Caco-2 (cell line): ENCODE data around the gene PRMT2. TPM values are rescaled to one million over a fixed set of nuclear protein-coding genes. Genes with fewer than 3 reads are reported as not detected.

Experiments
- BruUV-seq: library from RNA; stranded (reverse); fragments of 400-500 nt; replicated peaks from 2 replicates; lab custom pipeline; 2021; lab: Mats Ljungman, UMichigan
- CTCF ChIA-PET: fragments of 300-600 bp; sonication (Branson Sonifier 250); formaldehyde crosslinking; loops from one replicate; lab custom pipeline; 2022; ENCODE audit warnings: antibody characterized with exemption; lab: Charles Lee
- POLR2A ChIA-PET: fragments of 300-600 bp; sonication (Branson Sonifier 250); formaldehyde crosslinking; loops from one replicate; lab custom pipeline; 2022; ENCODE audit warnings: antibody characterized with exemption; lab: Charles Lee
- DNase-seq, 2 experiments: peaks; one replicate each; pipeline versions ENCODE4 v3.0.0 to v3.0.0-alpha.2; 2020 to 2022
- H3K27me3 ChIP-seq: replicated peaks from 2 replicates; pipeline ENCODE4 v1.6.0; 2011; ENCODE audit warnings: low read length; ENCODE audit not compliant: control insufficient read depth, insufficient read depth
- H3K36me3 ChIP-seq: 2 replicates; pipeline ENCODE4 v1.5.1; 2011; ENCODE audit warnings: low read length; ENCODE audit not compliant: control insufficient read depth, insufficient read depth
- H3K4me1 ChIP-seq: fragments of 250-450 bp; sonication (Bioruptor Pico); 2 replicates; pipeline ENCODE4 v1.5.1; 2020; ENCODE audit warnings: mild to moderate bottlenecking
- H3K4me3 ChIP-seq: 2 replicates; pipeline ENCODE4 v1.5.1; 2011; ENCODE audit warnings: low read depth, mild to moderate bottlenecking, control low read depth, low read length
- H3K9me3 ChIP-seq: fragments of 250-450 bp; sonication (Bioruptor Pico); 2 replicates; pipeline ENCODE4 v1.5.1; 2020; ENCODE audit warnings: mild to moderate bottlenecking, moderate library complexity
- H3K27ac Mint-ChIP-seq: one replicate; pipeline ENCODE4 v1.8.0; 2022; ENCODE audit warnings: mixed read lengths; ENCODE audit not compliant: unreplicated experiment
- H3K27me3 Mint-ChIP-seq: one replicate; pipeline ENCODE4 v1.8.0; 2022; ENCODE audit warnings: mixed read lengths; ENCODE audit not compliant: insufficient read depth, unreplicated experiment
- H3K36me3 Mint-ChIP-seq: one replicate; pipeline ENCODE4 v1.8.0; 2022; ENCODE audit warnings: mild to moderate bottlenecking, mixed read lengths; ENCODE audit not compliant: insufficient read depth, unreplicated experiment
- H3K4me1 Mint-ChIP-seq: one replicate; pipeline ENCODE4 v1.8.0; 2022; ENCODE audit warnings: low read depth, mixed read lengths; ENCODE audit not compliant: unreplicated experiment
- H3K4me3 Mint-ChIP-seq: one replicate; pipeline ENCODE4 v1.8.0; 2022; ENCODE audit warnings: mild to moderate bottlenecking, moderate library complexity, mixed read lengths; ENCODE audit not compliant: unreplicated experiment
- H3K9me3 Mint-ChIP-seq: one replicate; pipeline ENCODE4 v1.8.0; 2022; ENCODE audit warnings: mixed read lengths; ENCODE audit not compliant: unreplicated experiment
- intact Hi-C: fragments of 100-400 bp; cut with micrococcal nuclease; formaldehyde crosslinking; loops from one replicate; pipeline ENCODE4 v1.10.0; 2022; ENCODE audit not compliant: unreplicated experiment
- total RNA-seq: library from RNA; stranded (reverse); gene quantifications from 2 replicates; pipeline ENCODE4 v1.2.3, GENCODE V29; 2022
- TF ChIP-seq, protein P1 (sequence below), 2 experiments: fragments of 200-600 bp in 1 of 2; IDR thresholded peaks; 1 replicate in 1 of 2; 2 replicates in 1 of 2; pipeline versions ENCODE4 v1.5.1 to v1.8.0; 2011 to 2022; ENCODE audit warnings: antibody characterized with exemption in 1 of 2, control low read depth in 1 of 2, inconsistent platforms in 1 of 2, low read depth in 1 of 2, low read length in 1 of 2, mild to moderate bottlenecking in 1 of 2, moderate library complexity in 1 of 2; ENCODE audit not compliant: insufficient read depth in 1 of 2, severe bottlenecking in 1 of 2, unreplicated experiment in 1 of 2

PRMT2 gene
- total RNA-seq, 1 experiment from 2014 or later = 56.2 TPM

DNA sequence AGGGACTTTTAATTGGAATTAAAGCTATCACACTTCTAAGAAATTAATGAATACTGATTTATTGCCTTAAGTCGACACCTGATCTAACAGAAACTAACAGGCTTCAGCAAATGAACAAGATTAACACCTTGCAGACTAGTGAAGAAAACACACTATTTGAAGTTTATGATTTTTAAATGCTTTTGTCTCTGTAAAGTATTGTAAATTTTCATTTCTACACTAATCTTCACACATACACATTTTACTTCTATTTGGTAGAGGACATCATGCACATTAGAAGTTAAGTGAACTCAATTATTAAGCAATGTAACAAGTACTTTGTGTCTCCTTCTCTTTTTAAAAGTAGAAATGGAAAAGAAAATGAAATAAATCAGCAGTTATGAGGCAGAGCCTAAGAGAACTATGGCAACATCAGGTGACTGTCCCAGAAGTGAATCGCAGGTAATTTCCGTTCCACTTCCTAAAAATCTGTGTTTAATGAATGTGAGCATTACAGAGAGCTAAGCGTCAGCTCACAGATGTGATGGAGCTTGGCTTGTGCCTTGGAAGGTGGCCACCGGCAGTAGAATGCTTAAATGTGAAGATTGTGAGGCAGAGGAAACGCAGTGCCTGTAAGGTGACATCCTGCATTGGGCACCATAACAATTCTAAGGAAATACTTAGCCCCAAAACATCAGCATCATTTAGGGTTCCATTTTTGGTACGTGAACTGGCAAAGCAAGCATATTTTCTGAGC, 1.2 kb downstream of the PRMT2 start:
- DNase-seq = no peak
- Mint-ChIP-seq H3K9me3 (no peaks in the 10 kb centered on the region), H3K27ac (peak overlapping the region; percentile 94), H3K27me3 (no peaks in the 10 kb centered on the region), H3K4me3 (peak overlapping the region; percentile 99), H3K4me1 (peaks cover 14% of the 10 kb centered on the region), H3K36me3 (peaks cover 43% of the 10 kb centered on the region)
- POLR2A ChIA-PET = no interaction called here
- H3K4me1 ChIP-seq = 0 out of 2 replicates have a peak, but pooled peaks cover 5% of the 10 kb centered on the region
- H3K36me3 ChIP-seq = no peaks in the 10 kb centered on the region; the same call in 1 of the 2 replicates
- H3K27me3 ChIP-seq = no peaks in the 10 kb centered on the region
- peak overlapping the region; percentile 64 for H3K4me3 ChIP-seq
- CTCF ChIA-PET = interaction anchor here (0.6 to 1.6 kb wide), 2 partner anchors 493 to 1539 kb away, joined by 4 read pairs; no protein-coding TSS in a partner anchor
- H3K9me3 ChIP-seq = no peaks in the 10 kb centered on the region
- intact Hi-C loops = no loop called here
- TSS peak; percentile 37 for BruUV-seq
- TF ChIP-seq, protein P1, sequence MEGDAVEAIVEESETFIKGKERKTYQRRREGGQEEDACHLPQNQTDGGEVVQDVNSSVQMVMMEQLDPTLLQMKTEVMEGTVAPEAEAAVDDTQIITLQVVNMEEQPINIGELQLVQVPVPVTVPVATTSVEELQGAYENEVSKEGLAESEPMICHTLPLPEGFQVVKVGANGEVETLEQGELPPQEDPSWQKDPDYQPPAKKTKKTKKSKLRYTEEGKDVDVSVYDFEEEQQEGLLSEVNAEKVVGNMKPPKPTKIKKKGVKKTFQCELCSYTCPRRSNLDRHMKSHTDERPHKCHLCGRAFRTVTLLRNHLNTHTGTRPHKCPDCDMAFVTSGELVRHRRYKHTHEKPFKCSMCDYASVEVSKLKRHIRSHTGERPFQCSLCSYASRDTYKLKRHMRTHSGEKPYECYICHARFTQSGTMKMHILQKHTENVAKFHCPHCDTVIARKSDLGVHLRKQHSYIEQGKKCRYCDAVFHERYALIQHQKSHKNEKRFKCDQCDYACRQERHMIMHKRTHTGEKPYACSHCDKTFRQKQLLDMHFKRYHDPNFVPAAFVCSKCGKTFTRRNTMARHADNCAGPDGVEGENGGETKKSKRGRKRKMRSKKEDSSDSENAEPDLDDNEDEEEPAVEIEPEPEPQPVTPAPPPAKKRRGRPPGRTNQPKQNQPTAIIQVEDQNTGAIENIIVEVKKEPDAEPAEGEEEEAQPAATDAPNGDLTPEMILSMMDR (IDR thresholded peaks at IDR 0.05; ENCODE audit: insufficient read depth in 1 of 2, low read depth in 1 of 2, low read length in 1 of 2, severe bottlenecking in 1 of 2, unreplicated experiment in 1 of 2) = no peak

DNA sequence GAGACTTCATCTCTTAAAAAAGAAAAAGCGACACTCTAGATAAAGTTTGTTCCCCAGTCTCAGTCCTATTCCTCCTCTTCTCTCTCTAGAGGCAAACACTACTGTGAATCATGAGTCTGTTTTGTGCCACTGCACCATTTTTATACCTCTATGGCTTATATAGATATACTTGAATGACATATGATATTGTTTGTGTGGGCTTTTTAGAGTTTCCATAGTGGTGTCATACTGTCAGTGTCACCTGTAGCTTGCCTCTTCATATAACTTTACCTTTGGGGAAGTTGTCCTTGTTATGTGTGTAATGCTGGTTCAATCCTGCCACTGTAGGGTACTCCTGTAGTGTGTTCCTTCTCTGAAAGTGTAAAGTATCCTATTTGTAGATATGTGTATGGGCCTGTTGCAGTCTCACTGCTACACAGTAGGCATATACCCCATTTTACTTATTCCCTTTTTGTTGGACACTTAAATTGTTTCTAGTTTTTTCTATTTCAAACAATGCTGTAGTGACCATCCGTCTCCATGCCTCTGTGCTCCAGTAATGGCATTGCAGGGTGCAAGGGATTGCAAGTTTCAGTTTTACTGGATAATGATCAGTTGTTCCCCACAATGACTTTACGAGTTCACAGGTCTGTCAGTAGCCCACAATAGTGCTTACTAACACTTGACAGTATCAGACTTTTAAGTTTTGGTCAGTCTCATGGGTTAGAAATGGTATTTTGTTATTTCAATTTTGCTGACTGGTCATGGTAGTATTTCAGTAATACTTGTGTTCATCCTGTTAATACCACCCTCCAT, 2.7 kb downstream of the PRMT2 start:
- intact Hi-C loops = no loop called here
- H3K27me3 ChIP-seq = no peaks in the 10 kb centered on the region
- peaks cover 47% of the 10 kb centered on the region for H3K36me3 Mint-ChIP-seq
- H3K4me1 ChIP-seq = 0 out of 2 replicates have a peak, but pooled peaks cover 5% of the 10 kb centered on the region
- TF ChIP-seq, protein P1 (IDR thresholded peaks at IDR 0.05; ENCODE audit: insufficient read depth in 1 of 2, low read depth in 1 of 2, low read length in 1 of 2, severe bottlenecking in 1 of 2, unreplicated experiment in 1 of 2) = no peak
- no peak overlapping the region for H3K4me3 Mint-ChIP-seq
- no peaks in the 10 kb centered on the region; the same call in 1 of the 2 replicates for H3K36me3 ChIP-seq
- H3K9me3 ChIP-seq = no peaks in the 10 kb centered on the region
- no peaks in the 10 kb centered on the region for H3K9me3 Mint-ChIP-seq
- no peak for DNase-seq
- no peak overlapping the region for H3K27ac Mint-ChIP-seq
- no peak overlapping the region for H3K4me3 ChIP-seq
- H3K4me1 Mint-ChIP-seq = peaks cover 14% of the 10 kb centered on the region
- POLR2A ChIA-PET = no interaction called here
- BruUV-seq = no TSS peak
- CTCF ChIA-PET = no interaction called here
- H3K27me3 Mint-ChIP-seq = no peaks in the 10 kb centered on the region
